ENCODE measurements around the gene HRAS. TPM values are rescaled to one million over a fixed set of nuclear protein-coding genes. Genes with fewer than 3 reads are reported as not detected.

HRAS gene
- total RNA-seq, 1 donor from 2014 or later, result 68.3 TPM

DNA sequence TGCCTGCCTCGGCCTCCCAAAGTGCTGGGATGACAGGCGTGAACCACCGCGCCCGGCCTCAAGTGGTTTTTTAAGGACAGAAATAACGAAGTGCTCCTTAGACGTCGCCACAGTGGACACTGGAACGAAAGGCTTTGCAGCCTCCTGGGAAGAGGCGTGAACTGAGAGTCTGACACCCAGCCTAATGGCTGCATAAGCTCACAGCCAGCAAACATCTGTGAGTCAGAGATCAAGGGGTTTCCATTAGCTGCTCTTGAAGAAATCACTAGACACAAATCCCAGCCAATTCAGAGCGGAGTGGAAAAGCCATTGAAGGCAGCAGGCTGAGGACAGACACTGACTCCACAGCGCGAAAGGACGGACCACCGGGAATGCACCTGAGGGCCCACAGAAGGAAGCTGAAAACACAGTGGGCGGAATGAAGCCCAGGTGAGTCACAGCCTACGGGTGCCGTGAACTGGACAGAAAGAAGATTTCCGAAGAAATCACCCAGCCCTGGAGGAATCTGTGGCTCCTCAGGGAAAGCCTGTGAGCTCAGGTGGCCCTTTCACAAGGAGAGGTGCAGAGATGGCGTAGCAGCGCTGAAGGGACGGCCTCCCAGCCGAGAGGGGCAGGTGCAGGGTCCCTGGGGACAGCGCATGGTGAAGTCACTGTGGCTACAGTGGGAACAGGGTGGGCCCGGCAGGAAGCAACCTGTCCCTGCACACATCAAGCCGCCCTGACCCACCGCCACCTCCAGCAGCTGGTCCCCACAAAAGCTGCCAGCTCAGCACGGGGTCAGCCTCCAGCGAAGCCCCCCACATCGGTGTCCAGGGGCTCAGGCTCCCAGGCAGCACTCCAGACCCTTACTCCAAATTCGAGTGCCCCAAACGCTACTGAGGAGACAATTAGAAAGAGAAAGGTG lies 13.6 kb upstream of the HRAS start:
- TF ChIP-seq, protein P1, sequence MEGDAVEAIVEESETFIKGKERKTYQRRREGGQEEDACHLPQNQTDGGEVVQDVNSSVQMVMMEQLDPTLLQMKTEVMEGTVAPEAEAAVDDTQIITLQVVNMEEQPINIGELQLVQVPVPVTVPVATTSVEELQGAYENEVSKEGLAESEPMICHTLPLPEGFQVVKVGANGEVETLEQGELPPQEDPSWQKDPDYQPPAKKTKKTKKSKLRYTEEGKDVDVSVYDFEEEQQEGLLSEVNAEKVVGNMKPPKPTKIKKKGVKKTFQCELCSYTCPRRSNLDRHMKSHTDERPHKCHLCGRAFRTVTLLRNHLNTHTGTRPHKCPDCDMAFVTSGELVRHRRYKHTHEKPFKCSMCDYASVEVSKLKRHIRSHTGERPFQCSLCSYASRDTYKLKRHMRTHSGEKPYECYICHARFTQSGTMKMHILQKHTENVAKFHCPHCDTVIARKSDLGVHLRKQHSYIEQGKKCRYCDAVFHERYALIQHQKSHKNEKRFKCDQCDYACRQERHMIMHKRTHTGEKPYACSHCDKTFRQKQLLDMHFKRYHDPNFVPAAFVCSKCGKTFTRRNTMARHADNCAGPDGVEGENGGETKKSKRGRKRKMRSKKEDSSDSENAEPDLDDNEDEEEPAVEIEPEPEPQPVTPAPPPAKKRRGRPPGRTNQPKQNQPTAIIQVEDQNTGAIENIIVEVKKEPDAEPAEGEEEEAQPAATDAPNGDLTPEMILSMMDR (IDR thresholded peaks at IDR 0.05), result no peak
- DNase-seq (ENCODE audit: extremely low spot score, unreplicated experiment), result no peak
- Mint-ChIP-seq H3K4me1 (ENCODE audit: unreplicated experiment) (no peaks in the 10 kb centered on the region), H3K27ac (ENCODE audit: unreplicated experiment) (no peak overlapping the region), H3K4me3 (ENCODE audit: unreplicated experiment) (no peak overlapping the region), H3K36me3 (ENCODE audit: unreplicated experiment) (no peaks in the 10 kb centered on the region), H3K9me3 (ENCODE audit: unreplicated experiment) (no peaks in the 10 kb centered on the region), H3K27me3 (ENCODE audit: unreplicated experiment) (peaks cover 2% of the 10 kb centered on the region)

- TF ChIP-seq, protein P1 (IDR thresholded peaks at IDR 0.05), result no peak
- no peaks in the 10 kb centered on the region for H3K36me3 Mint-ChIP-seq (ENCODE audit: unreplicated experiment)
- no peak overlapping the region for H3K4me3 Mint-ChIP-seq (ENCODE audit: unreplicated experiment)
- H3K4me1 Mint-ChIP-seq (ENCODE audit: unreplicated experiment), result no peaks in the 10 kb centered on the region
- DNase-seq (ENCODE audit: extremely low spot score, unreplicated experiment), result no peak
- H3K27ac Mint-ChIP-seq (ENCODE audit: unreplicated experiment), result no peak overlapping the region
- no peaks in the 10 kb centered on the region for H3K27me3 Mint-ChIP-seq (ENCODE audit: unreplicated experiment)
- no peaks in the 10 kb centered on the region for H3K9me3 Mint-ChIP-seq (ENCODE audit: unreplicated experiment)
These were observed 9.8 kb upstream of the HRAS start for GRCh38 chr11:545171-545570.

DNA sequence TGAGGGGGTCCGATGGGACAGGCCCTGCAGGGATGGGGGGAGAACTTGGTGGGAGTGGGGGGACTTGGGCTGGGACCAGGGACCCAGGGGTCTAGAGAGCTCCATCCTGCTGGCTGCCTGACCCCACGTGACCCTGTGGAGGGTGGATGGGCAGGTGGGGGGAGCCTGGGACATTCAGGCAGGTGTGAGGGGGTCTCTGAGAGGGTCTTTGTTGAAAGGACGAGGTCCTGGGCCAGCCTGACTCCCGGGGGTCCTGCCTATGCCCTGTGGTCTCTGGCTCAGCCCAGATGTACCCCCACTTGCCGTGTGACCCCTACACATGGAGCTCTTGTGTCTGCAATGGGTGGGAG lies 9.4 kb upstream of the HRAS start:
- Mint-ChIP-seq H3K27me3 (ENCODE audit: unreplicated experiment) (no peaks in the 10 kb centered on the region), H3K4me1 (ENCODE audit: unreplicated experiment) (no peaks in the 10 kb centered on the region), H3K36me3 (ENCODE audit: unreplicated experiment) (no peaks in the 10 kb centered on the region), H3K4me3 (ENCODE audit: unreplicated experiment) (no peak overlapping the region), H3K9me3 (ENCODE audit: unreplicated experiment) (no peaks in the 10 kb centered on the region), H3K27ac (ENCODE audit: unreplicated experiment) (no peak overlapping the region)
- TF ChIP-seq, protein P1 (IDR thresholded peaks at IDR 0.05), result no peak
- DNase-seq (ENCODE audit: extremely low spot score, unreplicated experiment), result no peak

GRCh38 chr11:541433-541885 lies 6.1 kb upstream of the HRAS start:
- no peaks in the 10 kb centered on the region for H3K9me3 Mint-ChIP-seq (ENCODE audit: unreplicated experiment)
- H3K4me3 Mint-ChIP-seq (ENCODE audit: unreplicated experiment), result no peak overlapping the region
- no peaks in the 10 kb centered on the region for H3K36me3 Mint-ChIP-seq (ENCODE audit: unreplicated experiment)
- H3K27me3 Mint-ChIP-seq (ENCODE audit: unreplicated experiment), result no peaks in the 10 kb centered on the region
- TF ChIP-seq, protein P1 (IDR thresholded peaks at IDR 0.05), result no peak
- peaks cover 4% of the 10 kb centered on the region for H3K4me1 Mint-ChIP-seq (ENCODE audit: unreplicated experiment)
- H3K27ac Mint-ChIP-seq (ENCODE audit: unreplicated experiment), result no peak overlapping the region
- DNase-seq (ENCODE audit: extremely low spot score, unreplicated experiment), result no peak

GRCh38 chr11:540583-541432 lies 5.4 kb upstream of the HRAS start:
- Mint-ChIP-seq H3K4me1 (ENCODE audit: unreplicated experiment) (peaks cover 9% of the 10 kb centered on the region), H3K4me3 (ENCODE audit: unreplicated experiment) (no peak overlapping the region), H3K27me3 (ENCODE audit: unreplicated experiment) (no peaks in the 10 kb centered on the region), H3K27ac (ENCODE audit: unreplicated experiment) (no peak overlapping the region), H3K9me3 (ENCODE audit: unreplicated experiment) (no peaks in the 10 kb centered on the region), H3K36me3 (ENCODE audit: unreplicated experiment) (no peaks in the 10 kb centered on the region)
- TF ChIP-seq, protein P1 (IDR thresholded peaks at IDR 0.05), result no peak
- DNase-seq (ENCODE audit: extremely low spot score, unreplicated experiment), result no peak
